ENCODE data around the gene BCL2L11.

DNA sequence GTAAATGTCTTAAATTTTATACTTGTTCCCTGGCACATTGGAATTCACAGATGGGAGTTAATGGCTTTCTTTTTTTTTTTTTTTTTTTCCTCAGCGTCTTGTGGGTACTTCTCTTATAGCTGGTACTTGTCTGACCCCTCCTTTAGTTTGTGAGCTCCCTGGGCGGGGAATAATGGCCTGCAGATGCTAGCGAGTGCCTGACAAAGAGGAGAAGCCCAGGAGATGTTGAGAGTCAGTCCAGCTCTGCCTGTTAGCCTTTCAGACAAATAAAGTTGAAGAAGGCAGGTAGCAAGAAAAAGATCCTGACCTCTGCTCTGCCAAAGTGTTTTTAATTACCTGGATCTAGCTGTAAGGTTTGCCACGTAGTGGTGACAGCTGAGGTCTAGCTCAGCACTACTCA lies 6.6 kb downstream of the BCL2L11 start:
- TF ChIP-seq, protein P1, sequence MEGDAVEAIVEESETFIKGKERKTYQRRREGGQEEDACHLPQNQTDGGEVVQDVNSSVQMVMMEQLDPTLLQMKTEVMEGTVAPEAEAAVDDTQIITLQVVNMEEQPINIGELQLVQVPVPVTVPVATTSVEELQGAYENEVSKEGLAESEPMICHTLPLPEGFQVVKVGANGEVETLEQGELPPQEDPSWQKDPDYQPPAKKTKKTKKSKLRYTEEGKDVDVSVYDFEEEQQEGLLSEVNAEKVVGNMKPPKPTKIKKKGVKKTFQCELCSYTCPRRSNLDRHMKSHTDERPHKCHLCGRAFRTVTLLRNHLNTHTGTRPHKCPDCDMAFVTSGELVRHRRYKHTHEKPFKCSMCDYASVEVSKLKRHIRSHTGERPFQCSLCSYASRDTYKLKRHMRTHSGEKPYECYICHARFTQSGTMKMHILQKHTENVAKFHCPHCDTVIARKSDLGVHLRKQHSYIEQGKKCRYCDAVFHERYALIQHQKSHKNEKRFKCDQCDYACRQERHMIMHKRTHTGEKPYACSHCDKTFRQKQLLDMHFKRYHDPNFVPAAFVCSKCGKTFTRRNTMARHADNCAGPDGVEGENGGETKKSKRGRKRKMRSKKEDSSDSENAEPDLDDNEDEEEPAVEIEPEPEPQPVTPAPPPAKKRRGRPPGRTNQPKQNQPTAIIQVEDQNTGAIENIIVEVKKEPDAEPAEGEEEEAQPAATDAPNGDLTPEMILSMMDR (IDR thresholded peaks at IDR 0.05) = no peak
- no peak for TF ChIP-seq POLR2A (IDR thresholded peaks at IDR 0.05)
- no peak for TF ChIP-seq EP300 (IDR thresholded peaks at IDR 0.05; ENCODE audit: low read depth)

All from transverse colon (tissue), 3 donors.